ENCODE results near the gene RCAN2. TPM values are rescaled to one million over a fixed set of nuclear protein-coding genes. Genes with fewer than 3 reads are reported as not detected.

RCAN2 gene
- total RNA-seq, 1 donor from 2014 or later, result 17.0 TPM

- Mint-ChIP-seq H3K36me3 (ENCODE audit: low read depth, unreplicated experiment) (no peaks in the 10 kb centered on the region), H3K9me3 (ENCODE audit: unreplicated experiment) (no peaks in the 10 kb centered on the region), H3K4me1 (ENCODE audit: unreplicated experiment) (peaks cover 10% of the 10 kb centered on the region), H3K27ac (ENCODE audit: unreplicated experiment) (no peak overlapping the region), H3K27me3 (ENCODE audit: unreplicated experiment) (peaks cover 4% of the 10 kb centered on the region), H3K4me3 (ENCODE audit: unreplicated experiment) (no peak overlapping the region)
- DNase-seq (ENCODE audit: low spot score), result no peak
- TF ChIP-seq CTCF (IDR thresholded peaks at IDR 0.05; ENCODE audit: unreplicated experiment), result no peak
Measured at GRCh38 chr6:46350714-46351113, 140.5 kb downstream of the RCAN2 start.

DNA sequence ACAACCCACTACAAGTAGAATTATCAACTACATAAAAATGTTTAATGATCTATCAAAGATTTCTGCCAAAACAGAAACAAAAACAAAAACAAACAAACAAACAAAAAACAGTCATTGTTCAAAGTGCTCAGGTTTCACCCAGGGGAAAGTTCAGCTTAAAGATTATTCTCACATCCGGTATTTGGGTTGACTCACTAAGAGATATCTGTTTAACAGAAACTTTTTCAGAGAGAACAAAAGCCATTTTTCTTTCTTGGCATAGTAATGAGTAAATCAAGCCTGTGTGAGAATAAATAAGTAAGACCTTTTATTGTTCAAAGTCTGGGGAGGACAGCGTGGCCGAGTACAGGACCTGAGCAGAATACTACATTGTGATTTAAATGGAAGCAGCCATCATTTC is 143.6 kb downstream of the RCAN2 start:
- peaks cover 4% of the 10 kb centered on the region for H3K27me3 Mint-ChIP-seq (ENCODE audit: unreplicated experiment)
- no peaks in the 10 kb centered on the region for H3K36me3 Mint-ChIP-seq (ENCODE audit: low read depth, unreplicated experiment)
- no peak overlapping the region for H3K27ac Mint-ChIP-seq (ENCODE audit: unreplicated experiment)
- H3K4me1 Mint-ChIP-seq (ENCODE audit: unreplicated experiment), result peaks cover 7% of the 10 kb centered on the region
- DNase-seq (ENCODE audit: low spot score), result no peak
- no peak for TF ChIP-seq CTCF (IDR thresholded peaks at IDR 0.05; ENCODE audit: unreplicated experiment)
- no peaks in the 10 kb centered on the region for H3K9me3 Mint-ChIP-seq (ENCODE audit: unreplicated experiment)
- no peak overlapping the region for H3K4me3 Mint-ChIP-seq (ENCODE audit: unreplicated experiment)

- H3K36me3 Mint-ChIP-seq (ENCODE audit: low read depth, unreplicated experiment), result no peaks in the 10 kb centered on the region
- H3K4me3 Mint-ChIP-seq (ENCODE audit: unreplicated experiment), result no peak overlapping the region
- no peak overlapping the region for H3K27ac Mint-ChIP-seq (ENCODE audit: unreplicated experiment)
- no peaks in the 10 kb centered on the region for H3K4me1 Mint-ChIP-seq (ENCODE audit: unreplicated experiment)
- no peak for DNase-seq (ENCODE audit: low spot score)
- no peaks in the 10 kb centered on the region for H3K27me3 Mint-ChIP-seq (ENCODE audit: unreplicated experiment)
- no peaks in the 10 kb centered on the region for H3K9me3 Mint-ChIP-seq (ENCODE audit: unreplicated experiment)
- no peak for TF ChIP-seq CTCF (IDR thresholded peaks at IDR 0.05; ENCODE audit: unreplicated experiment)
Measured at GRCh38 chr6:46340246-46340645, 151.0 kb downstream of the RCAN2 start.

DNA sequence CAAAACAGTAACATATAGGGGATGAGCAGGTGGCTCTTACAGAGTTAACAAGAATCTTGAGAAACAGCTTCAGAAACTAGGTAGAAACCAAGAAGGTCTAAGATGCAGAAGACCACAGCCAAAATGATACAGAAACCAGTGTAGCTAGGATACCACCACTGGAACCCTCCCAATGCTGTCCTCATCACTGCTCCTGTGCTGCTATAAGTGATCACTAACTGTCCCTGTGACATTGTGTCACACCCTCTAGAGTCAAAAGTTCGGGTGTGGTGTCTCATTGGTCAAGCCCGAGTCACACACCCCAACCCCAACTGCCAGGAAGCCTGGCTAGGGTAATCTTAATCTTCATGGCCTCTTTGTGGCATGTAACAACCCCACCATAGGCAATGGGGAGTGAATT is 153.1 kb downstream of the RCAN2 start:
- H3K4me3 Mint-ChIP-seq (ENCODE audit: unreplicated experiment), result no peak overlapping the region
- no peaks in the 10 kb centered on the region for H3K36me3 Mint-ChIP-seq (ENCODE audit: low read depth, unreplicated experiment)
- H3K27me3 Mint-ChIP-seq (ENCODE audit: unreplicated experiment), result no peaks in the 10 kb centered on the region
- H3K9me3 Mint-ChIP-seq (ENCODE audit: unreplicated experiment), result no peaks in the 10 kb centered on the region
- H3K4me1 Mint-ChIP-seq (ENCODE audit: unreplicated experiment), result peaks cover 4% of the 10 kb centered on the region
- no peak for TF ChIP-seq CTCF (IDR thresholded peaks at IDR 0.05; ENCODE audit: unreplicated experiment)
- no peak for DNase-seq (ENCODE audit: low spot score)
- H3K27ac Mint-ChIP-seq (ENCODE audit: unreplicated experiment), result no peak overlapping the region

GRCh38 chr6:46334442-46334841 is 156.8 kb downstream of the RCAN2 start:
- no peak for DNase-seq (ENCODE audit: low spot score)
- Mint-ChIP-seq H3K27me3 (ENCODE audit: unreplicated experiment) (no peaks in the 10 kb centered on the region), H3K4me3 (ENCODE audit: unreplicated experiment) (no peak overlapping the region), H3K4me1 (ENCODE audit: unreplicated experiment) (peaks cover 4% of the 10 kb centered on the region), H3K9me3 (ENCODE audit: unreplicated experiment) (no peaks in the 10 kb centered on the region), H3K36me3 (ENCODE audit: low read depth, unreplicated experiment) (no peaks in the 10 kb centered on the region), H3K27ac (ENCODE audit: unreplicated experiment) (no peak overlapping the region)
- TF ChIP-seq CTCF (IDR thresholded peaks at IDR 0.05; ENCODE audit: unreplicated experiment), result no peak
